Lung (tissue), 12 donors: Measurements from ENCODE around the gene VSIG10L. TPM values are rescaled to one million over a fixed set of nuclear protein-coding genes. Genes with fewer than 3 reads are reported as not detected.
A peak's percentile ranks its signal among the peaks of the same experiment; 100 is the strongest.

ENCODE experiments used
- ATAC-seq: fragments of 200-7000 bp; cut with Tn5 transposase; one replicate; pipeline ENCODE4 v1.9.1; 2020; ENCODE audit warnings: moderate number of reproducible peaks; ENCODE audit not compliant: insufficient read depth, low FRiP score
- DNase-seq, 3 donors: peaks; one replicate each; pipeline ENCODE4 v3.0.0-alpha.2; 2013 to 2017
- H3K27ac ChIP-seq, 2 donors: one replicate each; pipeline ENCODE4 v1.5.1; 2013; ENCODE audit warnings: mild to moderate bottlenecking in 2 of 2, moderate library complexity in 2 of 2, control low read depth in 1 of 2, inconsistent platforms in 1 of 2, low read depth in 1 of 2, low read length in 1 of 2
- H3K27me3 ChIP-seq, 3 donors: one replicate each; pipeline ENCODE4 v1.5.1; 2013; ENCODE audit warnings: low read length in 2 of 3; ENCODE audit not compliant: control insufficient read depth in 3 of 3, insufficient read depth in 3 of 3
- H3K36me3 ChIP-seq, 4 donors: one replicate each; pipeline ENCODE4 v1.5.1; 2013; ENCODE audit warnings: low read length in 4 of 4, mild to moderate bottlenecking in 1 of 4, moderate library complexity in 1 of 4; ENCODE audit not compliant: control insufficient read depth in 4 of 4, insufficient read depth in 4 of 4
- H3K4me1 ChIP-seq, 5 donors: one replicate each; pipeline ENCODE4 v1.5.1; 2013; ENCODE audit warnings: low read length in 5 of 5, mild to moderate bottlenecking in 2 of 5, moderate library complexity in 1 of 5; ENCODE audit not compliant: control insufficient read depth in 5 of 5, insufficient read depth in 5 of 5
- H3K4me3 ChIP-seq: one replicate; pipeline ENCODE4 v1.5.1; 2013; ENCODE audit warnings: mild to moderate bottlenecking, control low read depth, moderate library complexity
- H3K9ac ChIP-seq, 2 donors: one replicate each; pipeline ENCODE4 v1.5.1; 2013; ENCODE audit warnings: low read length in 2 of 2, control low read depth in 1 of 2; ENCODE audit not compliant: insufficient read depth in 1 of 2
- H3K9me3 ChIP-seq, 4 donors: one replicate each; pipeline ENCODE4 v1.5.1; 2013; ENCODE audit warnings: low read length in 3 of 4, mild to moderate bottlenecking in 1 of 4, moderate library complexity in 1 of 4; ENCODE audit not compliant: control insufficient read depth in 4 of 4, insufficient read depth in 3 of 4
- WGBS, 2 donors: extraction: QIAGEN DNeasy Blood & Tissue Kit; methylation state at CpG; one replicate each; pipeline ENCODE4 v1.1.7; 2013; 5-methylcytosine and 5-hydroxymethylcytosine counted together
- polyA plus RNA-seq, 2 donors: library from polyadenylated mRNA; stranded (reverse); fragments of 200-250 nt; gene quantifications; one replicate each; pipeline ENCODE4 v1.2.1, GENCODE V29; 2013
- total RNA-seq, 2 donors: library from RNA; depleted of rRNA in 1 of 2; stranded (reverse); fragments of >200 nt in 1 of 2; gene quantifications; one replicate each; pipeline ENCODE4 v1.2.1, GENCODE V29; 2014 to 2021
- TF ChIP-seq, protein P1 (sequence below): IDR thresholded peaks from 2 replicates; pipeline ENCODE4 v1.5.1; 2012; ENCODE audit warnings: mild to moderate bottlenecking; ENCODE audit errors: control extremely low read depth, extremely low read depth
- donor health status: control.
- donor health status: control.
- donor health status: Bipolar disorder and iron deficiency.
- donor health status: healthy.
- donor health status: DM: yes; HTN: yes; CAD: no.

The VSIG10L gene
- total and polyA plus RNA-seq, 4 donors = 0.57 to 3.7 (median 2.4) TPM

DNA sequence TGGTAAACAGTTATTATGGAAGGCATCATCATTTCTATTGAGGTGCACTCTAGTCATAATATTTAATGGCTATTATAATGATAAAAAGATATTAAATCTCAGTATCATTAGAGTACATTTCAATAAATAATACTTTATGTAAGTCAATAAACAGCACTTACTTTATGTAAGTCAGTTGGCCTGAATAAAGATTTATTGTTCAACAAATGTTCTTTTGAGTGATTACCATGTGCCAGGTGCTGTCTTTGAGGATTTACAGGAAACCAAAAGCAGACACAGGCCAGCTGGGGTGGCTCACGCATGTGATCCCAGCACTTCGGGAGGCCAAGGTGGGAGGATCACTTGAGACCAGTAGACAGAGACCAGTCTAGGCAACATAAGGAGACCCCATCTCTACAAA, 35.5 kb upstream of the VSIG10L start:
- Histone ChIP-seq H3K9ac (no peak overlapping the region), H3K36me3 (no peaks in the 10 kb centered on the region), H3K27me3 (no peaks in the 10 kb centered on the region), H3K27ac (no peak overlapping the region), H3K9me3 (peaks cover 0 to 2% (median 0%) of the 10 kb centered on the region in 4 donors), H3K4me1 (no peaks in the 10 kb centered on the region), H3K4me3 (no peak overlapping the region)
- WGBS, 2 donors = 88 to 96% methylated on average over 2 of the region's 2 CpGs
- no peak for DNase-seq
- TF ChIP-seq, protein P1, sequence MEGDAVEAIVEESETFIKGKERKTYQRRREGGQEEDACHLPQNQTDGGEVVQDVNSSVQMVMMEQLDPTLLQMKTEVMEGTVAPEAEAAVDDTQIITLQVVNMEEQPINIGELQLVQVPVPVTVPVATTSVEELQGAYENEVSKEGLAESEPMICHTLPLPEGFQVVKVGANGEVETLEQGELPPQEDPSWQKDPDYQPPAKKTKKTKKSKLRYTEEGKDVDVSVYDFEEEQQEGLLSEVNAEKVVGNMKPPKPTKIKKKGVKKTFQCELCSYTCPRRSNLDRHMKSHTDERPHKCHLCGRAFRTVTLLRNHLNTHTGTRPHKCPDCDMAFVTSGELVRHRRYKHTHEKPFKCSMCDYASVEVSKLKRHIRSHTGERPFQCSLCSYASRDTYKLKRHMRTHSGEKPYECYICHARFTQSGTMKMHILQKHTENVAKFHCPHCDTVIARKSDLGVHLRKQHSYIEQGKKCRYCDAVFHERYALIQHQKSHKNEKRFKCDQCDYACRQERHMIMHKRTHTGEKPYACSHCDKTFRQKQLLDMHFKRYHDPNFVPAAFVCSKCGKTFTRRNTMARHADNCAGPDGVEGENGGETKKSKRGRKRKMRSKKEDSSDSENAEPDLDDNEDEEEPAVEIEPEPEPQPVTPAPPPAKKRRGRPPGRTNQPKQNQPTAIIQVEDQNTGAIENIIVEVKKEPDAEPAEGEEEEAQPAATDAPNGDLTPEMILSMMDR = no peak
- ATAC-seq = no peak

GRCh38 chr19:51375504-51376221, 33.7 kb upstream of the VSIG10L start:
- ATAC-seq (no peak), DNase-seq (no peak)
- no peaks in the 10 kb centered on the region for H3K9me3 ChIP-seq
- WGBS, 2 donors = 46 to 65% methylated on average over 10 to 11 of the region's 11 CpGs
- TF ChIP-seq, protein P1 = no peak
- no peaks in the 10 kb centered on the region for H3K36me3 ChIP-seq
- no peaks in the 10 kb centered on the region for H3K27me3 ChIP-seq
- no peak overlapping the region for H3K27ac ChIP-seq
- no peaks in the 10 kb centered on the region for H3K4me1 ChIP-seq
- H3K9ac ChIP-seq = no peak overlapping the region
- H3K4me3 ChIP-seq = no peak overlapping the region

DNA sequence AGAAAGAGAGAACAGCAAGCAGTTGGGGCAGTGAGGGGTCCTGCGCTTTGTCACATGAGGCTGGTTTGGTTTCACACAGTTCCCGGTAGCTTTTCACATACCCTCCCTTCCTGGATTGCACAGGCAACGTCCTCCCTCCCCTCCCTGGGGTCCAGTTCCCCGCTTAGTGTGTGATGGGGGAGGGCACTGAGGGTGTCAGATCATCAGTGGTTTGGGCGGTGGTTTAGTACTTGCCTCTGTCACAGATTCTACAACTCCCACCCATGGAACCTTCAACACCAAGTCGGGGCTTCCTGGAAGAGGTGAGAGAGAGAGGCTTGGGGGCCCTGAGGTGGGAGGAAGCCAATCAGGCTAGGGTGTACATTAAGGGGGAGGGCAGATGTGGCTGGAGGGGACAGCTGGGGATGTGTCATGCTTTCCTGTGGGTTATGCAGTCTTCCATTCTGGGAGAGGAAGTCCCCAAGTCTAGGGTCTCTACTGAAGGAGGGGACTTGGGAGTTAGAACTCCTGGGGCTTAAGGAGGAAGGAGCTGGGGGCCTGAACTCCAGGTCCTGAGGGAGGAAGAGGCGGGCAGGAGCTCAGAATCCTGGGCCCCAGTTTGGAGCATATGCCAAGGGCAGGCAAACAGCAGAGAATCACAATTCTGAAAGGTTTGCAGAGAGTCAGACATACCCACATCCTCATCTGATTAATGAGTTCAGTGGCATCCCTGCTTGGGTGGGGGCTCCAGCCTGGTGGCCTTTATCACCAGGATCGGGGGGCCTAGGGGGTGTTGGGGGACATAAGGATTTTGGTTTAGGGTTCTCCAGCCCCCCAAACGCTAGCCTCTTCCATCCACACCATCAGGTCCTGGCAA, 30.9 kb upstream of the VSIG10L start, which contains the start of gene NKG7:
NKG7 (minus strand) TSS at position 6 of the 856 bp plus-strand sequence. CDS start 119 bp downstream, outside the sequence.
- DNase-seq (no peak), ATAC-seq (no peak)
- Histone ChIP-seq H3K4me3 (no peak within 1 kb of the TSS), H3K4me1 (peaks cover 0 to 8% (median 0%) of the 10 kb centered on the region in 5 donors), H3K27ac (peak within 1 kb of the TSS in 1 of 2 donors; percentile 0), H3K27me3 (no peaks in the 10 kb centered on the region), H3K9ac (no peak within 1 kb of the TSS), H3K36me3 (no peaks in the 10 kb centered on the region), H3K9me3 (no peaks in the 10 kb centered on the region)
- WGBS, 2 donors = 22 to 40% methylated on average over 9 of the region's 9 CpGs
- TF ChIP-seq, protein P1 = no peak
